GM12878 (cell line): Measurements from ENCODE around the gene STKLD1. TPM values are rescaled to one million over a fixed set of nuclear protein-coding genes. Genes with fewer than 3 reads are reported as not detected.

ENCODE experiments used
- ATAC-seq: fragments of 200-7000 bp; cut with Tn5 transposase; 3 replicates; pipeline ENCODE4 v1.9.1; 2020; ENCODE audit warnings: mild to moderate bottlenecking, moderate library complexity
- BruUV-seq: library from RNA; stranded (reverse); fragments of 400-500 nt; replicated peaks from 2 replicates; lab custom pipeline; 2021; lab: Mats Ljungman, UMichigan
- CTCF ChIA-PET: fragments of 300-600 bp; sonication (Branson Sonifier 250); formaldehyde crosslinking; extraction: SDS; loops from one replicate; lab custom pipeline; 2021; ENCODE audit warnings: inconsistent platforms; lab: Yijun Ruan, JAX
- POLR2A ChIA-PET: fragments of 350-600 bp; formaldehyde crosslinking; extraction: SDS; loops from one replicate; lab custom pipeline; 2021; ENCODE audit warnings: inconsistent platforms; lab: Charles Lee
- RAD21 ChIA-PET: fragments of 300-600 bp; sonication (Branson Sonifier 250); formaldehyde crosslinking; loops from one replicate; lab custom pipeline; 2023; ENCODE audit warnings: antibody characterized with exemption; ENCODE audit not compliant: unreplicated experiment; lab: Charles Lee
- SMC1A ChIA-PET: fragments of 300-600 bp; sonication (Branson Sonifier 250); formaldehyde crosslinking; loops from one replicate; lab custom pipeline; 2023; ENCODE audit not compliant: unreplicated experiment, uncharacterized antibody; lab: Charles Lee
- DNase-seq: peaks from one replicate; pipeline ENCODE4 v3.0.0-alpha.2; 2011; ENCODE audit warnings: low read depth, low spot score
- FAIRE-seq: peaks from 3 replicates; lab custom pipeline; 2011; peaks lifted over from hg19 to GRCh38; lab: Jason Lieb, UNC
- H2AFZ ChIP-seq: 2 replicates; pipeline ENCODE4 v1.6.0; 2011; ENCODE audit warnings: low read depth, low read length, control low read depth; ENCODE audit not compliant: control insufficient read depth
- H3K27ac ChIP-seq: 2 replicates; pipeline ENCODE4 v1.5.1; 2011; ENCODE audit warnings: control low read depth; ENCODE audit not compliant: control insufficient read depth, insufficient read depth
- H3K27me3 ChIP-seq, 2 experiments: replicated peaks in 1 of 2; 2 replicates each; pipeline versions ENCODE4 v1.6.0 to v1.6.1; 2011; ENCODE audit warnings: low read length in 1 of 2; ENCODE audit not compliant: control insufficient read depth in 2 of 2, insufficient read depth in 2 of 2
- H3K36me3 ChIP-seq, 2 experiments: 2 replicates each; pipeline ENCODE4 v1.5.1; 2011; ENCODE audit warnings: low read length in 1 of 2; ENCODE audit not compliant: control insufficient read depth in 2 of 2, insufficient read depth in 2 of 2
- H3K4me1 ChIP-seq: 2 replicates; pipeline ENCODE4 v1.6.1; 2011; ENCODE audit warnings: mild to moderate bottlenecking, low read length, moderate library complexity, mixed read lengths; ENCODE audit not compliant: control insufficient read depth, insufficient read depth
- H3K4me2 ChIP-seq: 2 replicates; pipeline ENCODE4 v1.6.0; 2011; ENCODE audit warnings: control low read depth; ENCODE audit not compliant: control insufficient read depth, insufficient read depth
- H3K4me3 ChIP-seq: fragments of 200-600 bp; sonication (generic); 2 replicates; pipeline ENCODE4 v1.5.1; 2016
- H3K79me2 ChIP-seq: 2 replicates; pipeline ENCODE4 v1.6.0; 2011; ENCODE audit warnings: low read length; ENCODE audit not compliant: control insufficient read depth, insufficient read depth
- H3K9ac ChIP-seq: 2 replicates; pipeline ENCODE4 v1.8.0; 2011; ENCODE audit warnings: low read length, control low read depth, mixed read lengths; ENCODE audit not compliant: control insufficient read depth, insufficient read depth
- H3K9me3 ChIP-seq: replicated peaks from 3 replicates; pipeline ENCODE4 v1.5.1; 2011; ENCODE audit warnings: mild to moderate bottlenecking, low read length; ENCODE audit not compliant: control insufficient read depth, insufficient read depth
- H4K20me1 ChIP-seq: 2 replicates; pipeline ENCODE4 v1.6.0; 2011; ENCODE audit not compliant: control insufficient read depth, insufficient read depth
- CBX5 ChIP-seq: sonication (generic); IDR thresholded peaks from 2 replicates; pipeline ENCODE4 v1.6.1; 2016; ENCODE audit warnings: low read depth, moderate library complexity, mild to moderate bottlenecking, inconsistent platforms
- IKZF2 ChIP-seq, 2 experiments: fragments of 450-650 bp; IDR thresholded peaks; 2 replicates each; pipeline ENCODE4 v1.6.1; 2017; ENCODE audit warnings: mild to moderate bottlenecking in 2 of 2, moderate library complexity in 2 of 2
- JUND ChIP-seq: IDR thresholded peaks from 2 replicates; pipeline ENCODE4 v1.6.1; 2012; ENCODE audit warnings: low read depth, mild to moderate bottlenecking, low read length, improper control_type of control experiment, moderate library complexity
- MLLT1 ChIP-seq: fragments of 450-650 bp; IDR thresholded peaks from 2 replicates; pipeline ENCODE4 v1.6.1; 2016; ENCODE audit warnings: mild to moderate bottlenecking
- MTA2 ChIP-seq: fragments of 450-650 bp; IDR thresholded peaks from 2 replicates; pipeline ENCODE4 v1.6.1; 2016; ENCODE audit warnings: low read depth, mild to moderate bottlenecking, moderate library complexity
- MXI1 ChIP-seq: fragments of 150-350 bp; IDR thresholded peaks from 2 replicates; pipeline ENCODE4 v1.6.1; 2011; ENCODE audit warnings: low read depth, mild to moderate bottlenecking, inconsistent platforms, low read length, improper control_type of control experiment
- NFYB ChIP-seq: IDR thresholded peaks from 2 replicates; pipeline ENCODE4 v1.6.1; 2011; ENCODE audit warnings: low read depth, mild to moderate bottlenecking, low read length, improper control_type of control experiment, moderate library complexity; ENCODE audit not compliant: insufficient read depth
- NR2F1 ChIP-seq: fragments of 450-650 bp; conservative IDR thresholded peaks from 2 replicates; pipeline ENCODE4 v1.6.1; 2017; ENCODE audit warnings: mild to moderate bottlenecking
- POLR2A ChIP-seq: IDR thresholded peaks from 2 replicates; pipeline ENCODE4 v1.6.1; 2011; ENCODE audit warnings: low read depth, mild to moderate bottlenecking, low read length
- POU2F2 ChIP-seq: IDR thresholded peaks from 3 replicates; pipeline ENCODE4 v1.6.1; 2011; ENCODE audit warnings: low read depth, mild to moderate bottlenecking, low read length, borderline replicate concordance
- SMAD5 ChIP-seq: IDR thresholded peaks from 2 replicates; pipeline ENCODE4 v1.6.1; 2016; ENCODE audit warnings: antibody characterized with exemption, low read depth
- SUZ12 ChIP-seq: fragments of 200-600 bp; sonication (generic); IDR thresholded peaks from one replicate; pipeline ENCODE4 v1.6.1; 2018; ENCODE audit warnings: antibody characterized with exemption, mild to moderate bottlenecking; ENCODE audit not compliant: unreplicated experiment
- TAF1 ChIP-seq: IDR thresholded peaks from 2 replicates; pipeline ENCODE4 v1.6.1; 2011; ENCODE audit warnings: mild to moderate bottlenecking, low read depth, low read length, borderline replicate concordance
- WRNIP1 ChIP-seq: IDR thresholded peaks from 2 replicates; pipeline ENCODE4 v1.6.1; 2011; ENCODE audit warnings: low read depth, low read length, improper control_type of control experiment, borderline replicate concordance
- whole genome bisulfite sequencing: methylation state at CpG from one replicate; pipeline ENCODE4 v1.1.6; 2016; ENCODE audit warnings: low lambda C conversion rate; ENCODE audit not compliant: insufficient replicate concordance, insufficient coverage; ENCODE audit errors: missing lambda C conversion rate; 5-methylcytosine and 5-hydroxymethylcytosine counted together
- in situ Hi-C: fragments of 300-500 bp; cut with MboI; formaldehyde crosslinking; loops from 9 replicates; pipeline ENCODE4 v1.14.3; 2018; ENCODE audit warnings: mixed read lengths
- intact Hi-C: fragments of 100-400 bp; cut with micrococcal nuclease; formaldehyde crosslinking; loops from one replicate; pipeline ENCODE4 v1.14.2; 2022; ENCODE audit not compliant: unreplicated experiment
- polyA plus RNA-seq, 11 experiments: library from polyadenylated mRNA; depleted of rRNA in 4 of 11; unstranded in 6 of 11; stranded (reverse) in 5 of 11; fragments of >200 nt; fragmentation: Nextera tagmentation in 4 of 11; fragmentation: Illumina TruSeq in 1 of 11; extraction: Ambion mirVana in 4 of 11; extraction: Trizol in 1 of 11; gene quantifications; 1 replicate in 1 of 11; 2 replicates in 10 of 11; pipeline versions ENCODE4 v1.2.1 to v1.2.3, GENCODE V29; 2011 to 2016; ENCODE audit warnings: inconsistent platforms in 2 of 11, missing spikeins in 2 of 11, low read depth in 1 of 11
- total RNA-seq, 4 experiments: library from RNA; depleted of rRNA in 3 of 4; stranded (reverse); fragments of >200 nt in 3 of 4; fragmentation: Illumina TruSeq in 1 of 4; extraction: Trizol in 1 of 4; gene quantifications; 2 replicates each; pipeline versions ENCODE4 v1.2.1 to v1.2.3, GENCODE V29; 2013 to 2021
- TF ChIP-seq, protein P1 (sequence below): fragments of 450-650 bp; IDR thresholded peaks from 2 replicates; pipeline ENCODE4 v1.6.1; 2016; ENCODE audit warnings: mild to moderate bottlenecking

STKLD1 gene
- total and polyA plus RNA-seq, 10 of the 15 experiments (the other 5 are each of a cell fraction or from before 2014, with no cell fraction given) = 0.07 to 0.40 (median 0.29) TPM; not detected in 4

- Histone ChIP-seq H3K4me1 (peaks cover 21% of the 10 kb centered on the region), H4K20me1 (no peaks in the 10 kb centered on the region), H3K9ac (no peak overlapping the region), H3K79me2 (peaks cover 30% of the 10 kb centered on the region), H3K4me3 (no peak overlapping the region), H3K27me3 (no peaks in the 10 kb centered on the region), H3K36me3 (peaks cover 14 to 23% of the 10 kb centered on the region in 2 experiments), H3K4me2 (no peak overlapping the region), H3K27ac (no peak overlapping the region), H2AFZ (no peak overlapping the region), H3K9me3 (no peaks in the 10 kb centered on the region)
- ChIA-PET RAD21 (no interaction called here), CTCF (interaction anchor here (0.5 to 0.9 kb wide), 3 partner anchors 11 to 314 kb away, joined by 3 read pairs; no protein-coding TSS in a partner anchor), SMC1A (no interaction called here), POLR2A (no interaction called here)
- intact Hi-C loops = no loop called here
- WGBS = 97% methylated on average over 19 of the region's 19 CpGs
- in situ Hi-C loops = no loop called here
- no peak for ATAC-seq
- no peak for FAIRE-seq
- no peak for DNase-seq
- no peak for TF ChIP-seq JUND
- no peak for TF ChIP-seq WRNIP1
- TF ChIP-seq CBX5 = no peak
- TF ChIP-seq MLLT1 = no peak
- TF ChIP-seq SMAD5 = no peak
- TF ChIP-seq, protein P1, sequence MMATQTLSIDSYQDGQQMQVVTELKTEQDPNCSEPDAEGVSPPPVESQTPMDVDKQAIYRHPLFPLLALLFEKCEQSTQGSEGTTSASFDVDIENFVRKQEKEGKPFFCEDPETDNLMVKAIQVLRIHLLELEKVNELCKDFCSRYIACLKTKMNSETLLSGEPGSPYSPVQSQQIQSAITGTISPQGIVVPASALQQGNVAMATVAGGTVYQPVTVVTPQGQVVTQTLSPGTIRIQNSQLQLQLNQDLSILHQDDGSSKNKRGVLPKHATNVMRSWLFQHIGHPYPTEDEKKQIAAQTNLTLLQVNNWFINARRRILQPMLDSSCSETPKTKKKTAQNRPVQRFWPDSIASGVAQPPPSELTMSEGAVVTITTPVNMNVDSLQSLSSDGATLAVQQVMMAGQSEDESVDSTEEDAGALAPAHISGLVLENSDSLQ = no peak
- no peak for TF ChIP-seq NR2F1
- TF ChIP-seq NFYB = no peak
- no peak for TF ChIP-seq POU2F2
- TF ChIP-seq IKZF2 (IDR thresholded peaks at IDR 0.05) = no peak
- no peak for TF ChIP-seq SUZ12
- TF ChIP-seq POLR2A = no peak
- no peak for TF ChIP-seq MTA2
- no peak for TF ChIP-seq TAF1
- TF ChIP-seq MXI1 = no peak
- no TSS peak for BruUV-seq
Observed at GRCh38 chr9:133344071-133344470, 32.1 kb upstream of the STKLD1 start.
